HG03039 (cell line): Measurements from ENCODE around the gene MYL12A.

Source experiments
- ATAC-seq: cut with Tn5 transposase; IDR thresholded peaks from one replicate; pipeline ENCODE4 v1.9.1; 2021; ENCODE audit warnings: mild to moderate bottlenecking, moderate library complexity; ENCODE audit not compliant: unreplicated experiment

The MYL12A gene

DNA sequence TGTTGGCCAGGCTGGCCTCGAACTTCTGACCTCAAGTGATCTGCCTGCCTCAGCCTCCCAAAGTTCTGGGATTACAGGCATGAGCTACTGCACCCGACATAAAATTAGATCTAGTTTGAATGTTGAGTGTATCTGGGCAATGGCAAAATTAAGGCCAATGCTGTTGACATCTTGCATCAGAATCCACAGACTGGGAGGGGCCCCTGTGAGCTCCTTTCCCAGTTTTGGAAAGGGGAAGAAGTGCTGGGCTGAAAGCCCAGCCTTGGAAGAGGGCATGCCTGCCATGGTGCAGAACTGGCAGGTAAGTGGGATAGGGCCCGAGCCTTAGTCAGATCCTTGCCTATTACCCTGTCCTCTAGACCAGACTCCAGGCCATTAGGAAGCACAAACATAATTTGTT is 23.4 kb upstream of the MYL12A start:
- ATAC-seq: no peak

- no peak for ATAC-seq
These were observed 22.0 kb upstream of the MYL12A start for GRCh38 chr18:3225588-3225987.

DNA sequence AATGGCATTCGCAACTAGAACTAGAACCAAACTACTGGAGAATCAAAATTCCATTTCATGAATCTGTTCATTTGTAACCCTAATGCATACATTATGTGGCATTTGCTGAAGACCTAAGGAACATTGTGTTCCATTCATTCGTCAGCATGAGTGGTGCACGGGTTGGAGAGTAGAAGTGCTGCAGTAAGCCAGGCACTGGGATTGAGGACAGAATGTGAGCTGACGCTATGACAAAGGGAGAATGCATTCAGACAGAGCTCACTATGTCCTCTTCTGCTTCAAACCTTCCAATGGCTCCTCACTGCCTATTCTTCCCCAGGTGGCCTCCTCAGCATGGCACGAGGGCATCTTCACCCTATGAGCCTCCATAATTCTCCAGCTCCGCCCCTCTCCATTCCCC is 21.6 kb upstream of the MYL12A start:
- ATAC-seq: no peak

DNA sequence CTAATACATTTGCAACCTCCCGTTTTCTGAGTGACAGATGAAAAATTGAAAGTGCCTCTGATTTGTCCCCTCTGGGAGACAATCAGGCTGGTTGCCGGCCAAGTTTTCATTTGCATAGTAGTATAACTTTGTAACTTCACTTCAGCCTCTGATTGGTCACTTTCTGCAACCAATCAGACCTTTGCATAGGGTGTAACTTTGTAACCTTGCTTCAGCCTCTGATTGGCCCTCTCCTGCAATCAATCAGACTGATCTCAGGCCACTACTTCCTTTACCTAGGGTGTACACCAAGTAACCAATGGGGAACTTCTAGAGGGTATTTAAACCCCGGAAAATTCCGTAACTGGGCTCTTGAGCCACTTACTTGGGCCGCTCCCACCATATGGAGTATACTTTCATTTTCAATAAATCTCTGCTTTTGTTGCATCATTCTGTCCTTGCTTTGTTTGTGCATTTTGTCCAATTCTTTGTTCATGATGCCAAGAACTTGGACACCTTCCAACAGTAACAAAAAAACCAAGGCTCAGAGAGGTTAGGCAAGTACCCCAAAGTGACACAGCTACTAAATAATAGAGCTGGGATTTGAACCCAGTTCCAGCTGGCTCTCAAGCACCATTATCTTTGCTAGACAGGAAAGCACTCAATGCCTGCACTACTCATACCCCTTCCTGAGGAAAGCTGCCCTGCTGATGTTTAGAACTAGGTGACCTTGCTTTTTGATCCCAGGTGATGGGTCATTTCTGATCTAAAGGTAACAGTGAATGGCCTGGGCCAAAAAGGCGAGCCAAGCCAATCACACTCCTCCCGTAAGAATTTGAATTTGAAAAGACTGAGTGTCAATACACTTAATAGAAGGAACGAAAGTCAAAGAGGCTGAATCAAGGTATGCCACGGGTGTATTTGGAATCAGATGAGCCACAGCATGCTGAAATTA is 16.9 kb upstream of the MYL12A start:
- ATAC-seq: no peak

- no peak for ATAC-seq
These were observed 14.6 kb upstream of the MYL12A start for GRCh38 chr18:3233004-3233403.

DNA sequence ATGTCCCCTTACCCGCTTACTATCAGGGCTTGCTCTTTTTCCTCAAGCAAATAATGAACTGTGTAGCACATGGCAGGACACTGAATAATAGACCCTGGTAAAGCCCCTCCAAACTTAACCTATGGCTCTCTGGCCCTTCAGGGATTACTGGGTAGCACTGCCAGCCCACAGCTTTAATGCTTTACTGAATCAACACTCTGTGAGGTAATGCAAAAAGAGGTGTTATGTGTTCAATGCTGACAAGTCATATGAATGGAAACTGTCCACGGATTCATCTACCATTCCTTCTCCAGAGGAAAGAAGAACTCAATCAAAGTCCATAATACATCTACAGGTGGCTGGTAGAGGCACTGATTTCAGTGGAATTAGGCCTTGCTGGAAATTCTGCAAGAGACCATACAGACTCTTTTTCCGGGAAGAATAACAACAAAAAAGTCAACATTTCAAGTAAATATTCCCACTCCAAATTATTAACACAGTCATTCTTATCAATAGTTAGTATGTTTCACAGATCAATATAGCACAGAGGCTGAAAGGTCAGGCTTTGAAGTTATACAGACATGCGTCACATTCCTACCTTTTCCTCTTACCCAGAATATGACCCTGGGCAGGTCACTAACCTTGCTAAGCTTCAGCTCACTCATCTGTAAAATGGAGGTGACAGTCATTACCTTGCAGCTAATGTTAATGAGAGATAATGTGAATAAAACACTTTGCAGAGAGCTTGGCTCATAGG is 14.0 kb upstream of the MYL12A start:
- no peak for ATAC-seq

GRCh38 chr18:3234457-3234856 is 13.1 kb upstream of the MYL12A start:
- ATAC-seq: no peak

DNA sequence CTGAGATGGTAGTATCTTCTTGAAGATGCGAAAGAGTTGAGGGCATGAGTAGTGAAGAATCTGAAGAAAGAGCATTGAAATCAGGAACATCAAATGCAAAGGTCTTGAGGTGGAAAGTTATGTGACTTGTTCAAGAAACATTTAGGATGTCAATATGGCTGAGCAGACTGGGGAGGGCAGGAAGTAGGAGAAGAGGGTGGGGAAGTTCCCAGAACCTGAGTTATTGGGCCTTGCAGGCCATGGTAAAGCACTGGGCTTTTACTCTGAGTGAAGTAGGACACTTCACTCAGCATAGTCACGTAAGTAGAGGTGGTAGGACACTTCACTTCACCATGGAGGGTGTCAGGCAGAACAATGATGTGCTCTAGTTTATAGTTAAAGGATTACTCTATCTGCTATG is 11.8 kb upstream of the MYL12A start:
- no peak for ATAC-seq

GRCh38 chr18:3236470-3236869 is 11.1 kb upstream of the MYL12A start:
- no peak for ATAC-seq

DNA sequence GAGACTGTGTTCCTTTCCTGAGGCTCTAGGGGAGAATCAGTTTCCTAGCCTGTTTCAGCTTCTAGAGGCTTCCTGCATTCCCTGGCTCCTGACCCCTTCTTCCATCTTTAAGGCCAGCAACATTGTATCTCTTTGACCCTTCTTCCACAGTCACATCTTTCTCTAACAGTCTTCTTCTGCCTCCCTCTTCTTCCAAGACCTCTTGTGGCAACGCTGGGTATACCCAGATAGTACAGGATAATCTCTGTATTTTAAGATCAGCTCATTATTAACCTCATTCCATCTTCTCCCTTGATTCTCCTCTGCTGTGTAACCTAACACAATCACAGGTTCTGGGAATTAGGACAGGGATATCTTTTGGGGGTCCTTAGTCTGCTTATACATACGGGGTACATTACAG is 8.9 kb upstream of the MYL12A start:
- ATAC-seq: no peak

- ATAC-seq: no peak
These were observed 2.4 kb upstream of the MYL12A start for GRCh38 chr18:3245185-3245564.

- peak; percentile 43 for ATAC-seq
These were observed 1.6 kb upstream of the MYL12A start for GRCh38 chr18:3245853-3246634.

DNA sequence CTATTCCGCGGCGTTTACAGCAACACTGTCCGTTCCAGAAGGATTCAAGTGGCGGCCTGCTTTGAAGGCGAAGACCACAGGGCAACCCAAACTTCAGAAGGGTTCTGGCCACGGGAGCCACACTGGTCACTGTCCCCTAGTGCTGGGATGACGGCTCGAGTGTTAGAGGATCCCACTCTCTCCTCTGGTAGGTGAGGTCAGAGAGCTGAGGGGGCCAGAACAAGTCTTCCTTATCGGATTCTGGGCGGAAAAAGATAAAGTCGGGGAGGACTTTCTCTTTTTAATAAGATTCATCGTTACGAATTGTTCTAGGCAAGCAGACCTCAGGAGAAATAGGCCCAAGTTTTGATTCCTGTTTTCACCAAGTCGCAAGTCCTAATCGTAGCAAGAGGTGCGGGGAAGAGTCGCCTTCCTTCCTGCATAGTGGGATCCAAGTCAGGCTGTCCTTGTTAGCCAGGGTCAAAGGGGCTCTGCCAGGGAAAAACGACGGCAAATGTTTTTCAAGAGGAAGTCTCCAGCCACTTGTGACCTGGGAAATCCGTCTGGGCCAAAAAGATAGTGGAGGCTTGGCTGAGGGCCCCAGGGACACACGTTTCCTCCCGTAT is 864 bp upstream of the MYL12A start:
- ATAC-seq: no peak

DNA sequence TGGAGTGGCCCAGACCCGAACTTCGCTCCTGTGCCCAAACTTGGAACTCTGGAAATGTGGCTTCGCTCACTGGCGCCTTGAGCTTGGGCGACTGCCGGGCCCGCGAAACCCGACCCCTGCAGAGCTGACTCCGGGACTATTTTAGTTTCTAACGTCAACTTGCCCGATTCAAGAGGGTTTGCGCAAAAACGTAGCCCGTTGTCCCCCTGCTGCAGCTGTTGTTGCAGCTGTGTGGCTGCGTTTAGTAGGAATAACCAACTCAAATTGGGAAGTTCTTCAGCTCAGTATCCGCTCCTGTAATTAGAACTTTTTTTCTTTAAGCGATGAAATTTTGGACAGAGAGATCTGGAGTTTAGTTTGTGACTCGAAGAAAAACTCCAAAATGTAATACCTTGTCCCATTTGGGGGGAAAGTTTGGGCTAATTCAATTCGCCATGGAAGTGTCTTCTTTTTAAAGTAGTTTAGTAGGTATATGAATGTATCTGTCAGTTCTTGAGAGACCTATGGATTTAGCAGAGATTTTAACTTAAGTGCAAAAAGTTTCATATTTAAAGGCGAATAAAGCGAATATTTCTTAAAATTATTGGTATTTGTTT is 559 bp downstream of the MYL12A start:
- peak; percentile 0 for ATAC-seq

DNA sequence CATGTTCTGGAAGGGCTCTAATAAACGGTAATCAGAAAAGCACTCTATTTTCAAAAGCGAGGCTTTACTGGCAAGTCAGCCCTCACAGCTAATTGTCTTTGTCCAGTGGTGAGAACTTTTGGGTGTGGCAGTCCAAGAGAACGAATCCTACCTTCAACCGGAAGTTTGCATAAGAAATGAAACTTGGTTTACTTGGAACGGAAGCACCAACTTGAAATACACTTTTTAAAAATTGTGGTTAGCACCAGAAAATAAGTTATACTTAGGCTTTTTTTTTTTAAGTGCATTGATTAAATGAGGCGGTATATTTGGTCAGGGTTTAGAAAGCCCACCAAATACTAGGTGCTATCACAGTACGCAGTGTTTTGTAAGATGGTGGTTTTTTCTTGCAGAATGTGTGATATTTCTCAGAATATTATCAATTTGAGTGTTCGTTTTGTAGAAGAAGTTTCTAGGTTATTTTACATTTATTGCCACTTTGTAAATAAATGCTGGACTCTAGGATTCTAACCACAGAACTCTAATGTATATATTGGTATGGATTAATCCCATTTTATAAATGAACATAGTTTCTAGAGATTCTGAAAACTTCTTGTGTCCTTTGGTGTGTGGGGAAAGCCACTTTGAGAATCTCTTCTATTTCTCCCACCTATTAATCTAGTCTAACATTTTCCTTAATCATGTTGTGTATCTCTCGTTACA is 1.2 kb downstream of the MYL12A start:
- no peak for ATAC-seq

DNA sequence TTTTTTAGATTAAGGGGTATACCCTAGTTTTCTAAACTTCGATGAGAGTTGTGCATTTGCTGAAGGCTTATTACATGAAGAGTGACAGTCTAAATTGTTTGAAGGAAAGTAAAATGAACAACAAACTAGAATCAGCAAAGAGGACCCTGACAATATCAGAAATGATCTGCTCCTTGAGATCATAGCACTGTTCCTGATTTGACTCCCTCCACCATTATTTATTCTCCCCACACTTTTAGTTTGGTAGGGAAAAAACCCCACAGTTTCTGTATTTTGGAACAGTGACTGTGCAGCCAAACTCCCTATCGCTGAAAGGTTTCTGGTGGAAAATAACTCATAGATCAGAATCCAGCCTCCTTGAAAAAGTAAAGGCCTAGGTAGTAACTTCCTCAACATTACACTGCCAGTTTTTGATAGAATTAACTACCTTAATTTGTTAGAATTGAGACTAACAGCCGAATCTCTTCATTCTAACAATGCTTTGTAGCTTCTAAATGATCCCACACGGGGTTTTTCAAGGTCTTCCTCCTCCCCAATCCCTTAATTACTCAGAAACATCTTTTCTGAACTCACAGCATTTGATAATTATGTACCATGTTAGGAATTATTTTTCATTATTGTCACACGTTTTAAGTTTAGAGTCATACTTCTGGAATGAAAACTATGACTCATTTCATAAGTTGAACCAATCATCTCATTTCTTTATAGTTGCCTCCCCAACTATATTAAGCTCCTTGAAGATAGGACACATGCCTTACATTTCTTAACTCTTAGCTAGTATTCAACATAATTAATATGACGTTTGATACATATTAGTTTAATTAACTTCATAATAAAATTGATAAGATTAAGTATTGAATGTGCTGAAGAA is 2.9 kb downstream of the MYL12A start:
- no peak for ATAC-seq

GRCh38 chr18:3251249-3251962 is 3.8 kb downstream of the MYL12A start:
- ATAC-seq: no peak

- ATAC-seq: no peak
These were observed 4.3 kb downstream of the MYL12A start for GRCh38 chr18:3251963-3252277.

DNA sequence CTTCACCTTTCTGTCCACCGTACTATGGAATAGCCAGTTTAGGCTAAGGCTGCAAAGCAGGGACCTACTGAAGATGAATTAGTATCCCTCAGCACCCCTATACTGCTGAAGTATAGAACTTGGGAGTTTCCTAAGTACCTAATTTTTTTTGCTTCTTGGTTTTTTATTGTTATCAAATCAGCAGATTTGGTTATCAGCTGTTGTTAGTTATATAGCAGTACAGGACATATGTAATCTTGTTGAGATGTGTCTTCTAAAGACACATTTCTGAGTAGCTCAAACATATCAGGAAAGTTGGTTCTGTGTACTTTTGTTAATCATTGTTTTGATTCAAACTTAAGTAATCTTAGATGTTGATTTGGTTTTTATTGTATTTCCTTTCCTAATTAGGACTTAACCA is 5.2 kb downstream of the MYL12A start:
- ATAC-seq: no peak
